ENCODE data around the gene PLEKHN1.

The PLEKHN1 gene

DNA sequence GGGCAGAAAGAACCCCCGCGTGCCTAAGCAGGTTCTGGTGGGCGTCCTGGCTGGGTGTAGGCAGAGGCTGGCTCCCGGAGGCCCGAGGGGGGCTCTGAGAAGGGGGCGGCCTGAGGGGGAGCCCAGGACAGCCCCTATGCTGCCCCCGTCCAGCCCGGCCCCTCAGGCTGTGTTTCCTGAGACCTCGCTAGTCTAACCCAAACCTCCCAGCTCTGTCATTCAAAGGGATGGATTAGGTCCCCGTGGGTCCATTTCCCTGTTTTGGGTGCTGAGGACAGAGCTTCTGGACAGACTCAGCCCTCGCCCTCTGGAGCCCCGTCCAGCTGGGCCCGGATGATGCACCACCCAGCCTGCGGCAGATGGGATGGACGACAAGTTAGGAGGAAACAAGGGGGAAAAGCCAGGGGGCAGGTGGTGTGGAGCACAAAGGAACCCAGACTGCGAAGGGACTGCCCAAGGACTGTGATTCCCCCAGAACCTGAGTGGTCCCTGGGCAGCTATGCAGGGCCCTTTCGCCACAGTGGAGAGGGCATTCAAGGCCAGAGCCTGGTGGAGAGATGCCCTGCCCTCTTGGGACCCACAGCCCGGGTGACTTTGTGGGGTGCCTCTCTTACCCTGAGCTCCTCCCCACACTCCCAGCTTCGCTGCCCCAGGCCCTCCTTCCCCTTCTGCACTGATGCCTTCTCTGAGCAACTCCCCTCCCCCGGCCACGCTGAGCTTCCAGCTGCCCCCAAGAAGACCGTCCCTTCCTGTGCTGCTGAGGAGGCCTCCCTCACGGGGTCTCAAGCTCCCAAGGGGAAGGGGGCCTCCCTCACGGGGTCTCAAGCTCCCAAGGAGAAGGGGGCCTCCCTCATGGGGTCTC, 30.8 kb downstream of the PLEKHN1 start:
- peaks cover 22% of the 10 kb centered on the region for H3K4me1 Mint-ChIP-seq
- H3K36me3 Mint-ChIP-seq, result no peaks in the 10 kb centered on the region
- no peaks in the 10 kb centered on the region for H3K9me3 Mint-ChIP-seq
- H3K4me3 Mint-ChIP-seq, result peak overlapping the region; percentile 10
- H3K27ac Mint-ChIP-seq, result no peak overlapping the region
- ATAC-seq (no peak), DNase-seq (ENCODE audit: low spot score in 2 of 2) (no peak)

- DNase-seq (ENCODE audit: low spot score in 2 of 2) (no peak), ATAC-seq (no peak)
- no peaks in the 10 kb centered on the region for H3K36me3 Mint-ChIP-seq
- no peak overlapping the region for H3K27ac Mint-ChIP-seq
- peaks cover 17% of the 10 kb centered on the region for H3K4me1 Mint-ChIP-seq
- peak overlapping the region; percentile 10 for H3K4me3 Mint-ChIP-seq
- H3K9me3 Mint-ChIP-seq, result no peaks in the 10 kb centered on the region
These were observed 31.4 kb downstream of the PLEKHN1 start for GRCh38 chr1:997713-997992.

DNA sequence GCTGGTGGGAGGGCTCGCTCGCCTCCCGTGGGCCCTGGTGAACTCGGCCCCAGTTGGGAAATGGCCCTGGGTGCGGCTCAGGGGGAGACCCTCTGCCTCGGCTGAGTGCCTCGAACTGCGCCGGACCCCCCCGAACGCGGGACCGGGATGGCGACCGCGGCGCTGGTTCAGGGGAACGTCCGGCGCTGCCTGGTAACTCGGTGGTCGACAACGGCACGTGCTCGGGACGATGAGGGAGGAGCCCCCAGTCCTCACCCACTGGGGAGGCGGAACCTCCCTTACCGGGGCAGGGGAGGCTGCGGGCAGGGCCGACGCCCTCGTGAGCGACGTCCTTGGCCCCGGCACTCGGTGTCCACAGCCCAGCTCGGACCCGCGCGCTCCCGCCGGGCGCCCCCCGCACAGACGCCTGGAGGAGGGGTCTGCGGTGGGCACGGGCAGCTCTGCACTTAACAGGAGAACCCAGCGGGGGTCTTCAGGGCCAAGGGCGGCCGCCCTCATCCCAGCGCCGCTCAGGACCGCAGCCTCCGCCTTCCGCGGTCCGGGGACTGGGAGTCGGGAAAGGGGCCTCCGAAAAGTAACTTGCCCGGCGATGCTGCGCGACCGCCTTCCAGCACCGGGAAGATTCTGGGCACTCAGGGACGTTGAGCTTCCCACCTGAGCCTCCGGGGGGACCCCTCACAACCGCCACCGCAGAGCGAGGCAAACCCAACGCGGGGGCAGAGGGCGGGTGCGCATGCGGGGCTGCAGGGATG, 31.9 kb downstream of the PLEKHN1 start:
- Mint-ChIP-seq H3K9me3 (no peaks in the 10 kb centered on the region), H3K36me3 (no peaks in the 10 kb centered on the region), H3K27ac (no peak overlapping the region), H3K4me3 (peak overlapping the region; percentile 60), H3K4me1 (peaks cover 15% of the 10 kb centered on the region)
- no peak for DNase-seq (ENCODE audit: low spot score in 2 of 2)
- no peak for ATAC-seq

DNA sequence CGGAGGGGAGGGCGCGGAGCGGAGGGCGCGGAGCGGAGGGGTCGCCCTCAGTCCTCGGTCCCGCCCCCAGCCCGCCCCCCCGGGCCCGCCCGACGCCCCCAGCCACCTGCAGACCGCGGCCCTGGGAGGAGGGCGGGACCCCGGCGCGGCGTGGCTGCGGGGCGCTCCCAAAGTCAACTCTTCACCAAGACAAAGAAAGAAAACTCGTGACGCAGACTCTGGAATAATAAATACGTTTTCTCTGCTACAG, 32.4 kb downstream of the PLEKHN1 start:
- Mint-ChIP-seq H3K4me1 (peaks cover 15% of the 10 kb centered on the region), H3K27ac (no peak overlapping the region), H3K4me3 (peak overlapping the region; percentile 60), H3K36me3 (no peaks in the 10 kb centered on the region), H3K9me3 (no peaks in the 10 kb centered on the region)
- DNase-seq (ENCODE audit: low spot score in 2 of 2), result no peak
- no peak for ATAC-seq

DNA sequence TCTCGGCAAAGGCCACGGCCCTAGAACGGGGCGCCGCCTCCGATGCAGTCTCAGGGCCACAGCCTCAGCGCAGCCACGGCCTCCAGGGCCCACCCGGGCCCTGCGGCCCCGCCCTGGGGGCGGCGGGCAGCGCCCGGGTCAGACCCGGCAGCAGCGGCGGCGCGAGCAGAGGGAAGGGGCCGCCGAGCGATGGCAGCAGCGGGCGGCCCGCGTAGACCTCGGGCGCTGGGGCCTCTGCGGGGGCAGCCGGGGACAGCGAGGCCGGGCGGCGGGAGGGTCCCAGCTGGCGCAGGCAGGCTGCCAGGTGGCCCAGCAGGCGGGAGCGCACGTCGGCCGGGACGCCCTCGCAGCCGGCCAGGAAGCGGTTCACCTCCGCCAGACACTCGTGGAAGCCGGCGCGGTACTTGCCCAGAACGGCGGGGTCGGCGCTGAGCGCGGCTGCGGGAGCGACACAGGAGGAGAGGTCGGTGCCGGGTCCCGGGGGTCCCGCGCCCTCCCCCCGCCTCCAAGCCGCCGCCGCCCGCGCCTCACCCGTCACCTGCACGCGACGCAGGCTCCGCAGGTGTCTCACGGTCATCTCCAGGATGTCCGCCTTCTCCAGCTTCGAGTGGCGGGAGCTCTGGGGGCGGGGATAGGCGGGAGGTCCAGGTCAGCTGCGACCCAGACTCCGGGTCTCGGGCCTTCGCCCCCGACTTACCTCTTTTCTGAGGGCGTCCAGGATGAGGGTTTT, 32.9 kb downstream of the PLEKHN1 start:
- ATAC-seq, result peak; percentile 19
- Mint-ChIP-seq H3K36me3 (no peaks in the 10 kb centered on the region), H3K4me3 (peak overlapping the region; percentile 60), H3K9me3 (no peaks in the 10 kb centered on the region), H3K27ac (no peak overlapping the region), H3K4me1 (peaks cover 15% of the 10 kb centered on the region)
- DNase-seq (ENCODE audit: low spot score in 2 of 2), result no peak

- Mint-ChIP-seq H3K9me3 (no peaks in the 10 kb centered on the region), H3K27ac (peak within 1 kb of the TSS; percentile 60), H3K4me3 (peak within 1 kb of the TSS; percentile 60), H3K4me1 (peaks cover 21% of the 10 kb centered on the region), H3K36me3 (no peaks in the 10 kb centered on the region)
- DNase-seq (ENCODE audit: low spot score in 2 of 2) (peak in 1 of 2 donors; percentile 73), ATAC-seq (peak; percentile 57)
These were observed 33.6 kb downstream of the PLEKHN1 start, which contains the start of gene HES4 for GRCh38 chr1:999725-1000356. Gene HES4 (minus strand): TSS chr1:1000097. CDS start chr1:999973, 124 bp downstream.

DNA sequence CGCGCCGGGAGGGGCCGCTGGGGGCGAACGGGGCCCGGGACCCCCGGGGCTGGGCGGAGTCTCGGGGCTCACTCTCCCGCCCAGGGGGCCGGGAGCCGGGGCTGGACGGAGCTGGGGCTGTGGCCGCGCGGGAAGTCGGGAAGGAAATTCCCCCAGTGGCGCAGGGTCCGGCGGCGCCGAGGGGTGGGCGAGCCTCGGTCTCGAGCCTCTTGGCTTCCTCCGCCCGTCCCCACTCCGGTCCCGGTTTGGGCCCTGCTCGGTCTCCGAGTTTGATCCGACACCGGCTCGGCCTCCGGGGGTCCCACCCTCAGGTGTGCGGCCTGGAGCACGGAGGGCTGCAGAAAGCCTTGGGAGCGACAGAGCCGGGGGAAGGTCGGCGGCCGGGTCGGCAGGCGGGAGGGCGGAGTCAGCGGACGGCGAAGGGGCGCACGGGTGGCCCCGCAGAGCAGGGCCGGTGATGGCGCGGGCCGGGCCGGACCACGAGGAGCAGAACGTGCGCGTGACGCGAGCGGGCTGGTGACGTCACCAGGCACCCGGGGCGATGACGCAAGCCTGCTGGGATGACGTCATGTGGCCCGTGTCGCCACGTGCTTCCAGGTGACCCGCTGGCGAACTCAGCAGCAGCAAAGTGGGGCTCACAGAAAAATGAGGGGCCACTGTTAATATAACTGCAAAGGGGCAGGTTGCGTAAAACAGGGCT, 34.2 kb downstream of the PLEKHN1 start:
- Mint-ChIP-seq H3K4me1 (peaks cover 26% of the 10 kb centered on the region), H3K36me3 (no peaks in the 10 kb centered on the region), H3K9me3 (no peaks in the 10 kb centered on the region), H3K4me3 (peak overlapping the region; percentile 60), H3K27ac (peak overlapping the region; percentile 60)
- DNase-seq (ENCODE audit: low spot score in 2 of 2), result peak in 1 of 2 donors; percentile 54
- peak; percentile 9 for ATAC-seq

DNA sequence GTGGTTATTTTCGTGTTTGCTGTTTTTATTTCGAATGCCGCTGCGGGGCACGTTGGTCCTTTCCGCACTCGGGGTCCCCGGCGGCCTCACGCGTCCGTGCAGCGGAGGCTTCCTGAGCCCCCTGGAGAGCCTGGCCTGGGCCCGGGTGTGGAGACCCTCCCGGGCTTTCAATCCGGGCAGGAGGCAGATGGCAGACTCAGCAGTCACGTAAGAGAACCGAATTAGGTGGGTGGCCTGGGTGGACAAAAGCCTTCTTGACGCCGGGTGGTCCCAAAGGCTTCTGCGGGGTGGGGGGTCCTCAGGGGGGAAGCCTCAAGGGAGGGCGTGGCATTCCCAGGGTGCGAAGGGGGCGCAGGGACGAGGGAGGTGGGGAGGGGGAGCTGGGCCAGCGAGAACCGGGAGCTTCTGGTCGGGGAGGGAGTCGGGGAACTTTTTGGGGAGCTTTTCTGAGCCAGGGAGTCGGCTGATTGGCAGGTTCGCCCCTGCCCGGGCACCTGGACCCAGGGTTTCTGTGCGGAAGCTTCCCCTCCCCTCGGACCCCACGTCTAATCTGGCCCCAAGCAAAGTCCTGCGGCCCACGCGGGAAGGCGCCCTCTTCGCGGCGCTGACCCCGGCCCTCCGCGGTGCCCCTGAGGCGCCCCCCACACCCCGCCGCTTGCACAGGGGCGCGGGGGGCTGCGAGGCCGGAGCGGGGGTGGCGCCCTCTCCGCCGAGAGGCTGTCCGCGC, 34.9 kb downstream of the PLEKHN1 start:
- H3K36me3 Mint-ChIP-seq, result no peaks in the 10 kb centered on the region
- peak overlapping the region; percentile 60 for H3K27ac Mint-ChIP-seq
- ATAC-seq, result no peak
- H3K4me3 Mint-ChIP-seq, result peak overlapping the region; percentile 60
- no peaks in the 10 kb centered on the region for H3K9me3 Mint-ChIP-seq
- DNase-seq (ENCODE audit: low spot score in 2 of 2), result no peak
- H3K4me1 Mint-ChIP-seq, result peaks cover 20% of the 10 kb centered on the region

GRCh38 chr1:1003618-1004419, 37.5 kb downstream of the PLEKHN1 start:
- Mint-ChIP-seq H3K36me3 (no peaks in the 10 kb centered on the region), H3K27ac (no peak overlapping the region), H3K4me3 (no peak overlapping the region), H3K4me1 (peaks cover 21% of the 10 kb centered on the region), H3K9me3 (no peaks in the 10 kb centered on the region)
- ATAC-seq (no peak), DNase-seq (ENCODE audit: low spot score in 2 of 2) (no peak)

DNA sequence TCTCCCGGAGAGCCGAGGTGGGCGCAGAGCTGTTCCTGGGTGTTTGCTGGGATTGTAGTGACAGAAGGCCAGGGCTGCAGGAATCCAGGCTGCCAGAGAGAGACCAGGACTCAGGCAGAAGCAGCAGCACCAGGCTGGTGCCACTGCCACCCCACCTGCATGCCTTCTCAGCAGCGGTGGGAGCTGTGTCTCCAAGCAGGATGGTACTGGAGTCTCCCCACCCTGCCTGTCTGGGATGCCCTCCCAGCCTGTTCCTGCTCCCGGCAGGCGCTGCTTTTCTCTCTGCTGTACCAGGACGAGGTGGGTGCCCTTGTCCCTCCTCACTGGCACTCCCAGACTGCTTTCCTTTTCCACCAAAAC, 38.1 kb downstream of the PLEKHN1 start:
- DNase-seq (ENCODE audit: low spot score in 2 of 2), result no peak

DNA sequence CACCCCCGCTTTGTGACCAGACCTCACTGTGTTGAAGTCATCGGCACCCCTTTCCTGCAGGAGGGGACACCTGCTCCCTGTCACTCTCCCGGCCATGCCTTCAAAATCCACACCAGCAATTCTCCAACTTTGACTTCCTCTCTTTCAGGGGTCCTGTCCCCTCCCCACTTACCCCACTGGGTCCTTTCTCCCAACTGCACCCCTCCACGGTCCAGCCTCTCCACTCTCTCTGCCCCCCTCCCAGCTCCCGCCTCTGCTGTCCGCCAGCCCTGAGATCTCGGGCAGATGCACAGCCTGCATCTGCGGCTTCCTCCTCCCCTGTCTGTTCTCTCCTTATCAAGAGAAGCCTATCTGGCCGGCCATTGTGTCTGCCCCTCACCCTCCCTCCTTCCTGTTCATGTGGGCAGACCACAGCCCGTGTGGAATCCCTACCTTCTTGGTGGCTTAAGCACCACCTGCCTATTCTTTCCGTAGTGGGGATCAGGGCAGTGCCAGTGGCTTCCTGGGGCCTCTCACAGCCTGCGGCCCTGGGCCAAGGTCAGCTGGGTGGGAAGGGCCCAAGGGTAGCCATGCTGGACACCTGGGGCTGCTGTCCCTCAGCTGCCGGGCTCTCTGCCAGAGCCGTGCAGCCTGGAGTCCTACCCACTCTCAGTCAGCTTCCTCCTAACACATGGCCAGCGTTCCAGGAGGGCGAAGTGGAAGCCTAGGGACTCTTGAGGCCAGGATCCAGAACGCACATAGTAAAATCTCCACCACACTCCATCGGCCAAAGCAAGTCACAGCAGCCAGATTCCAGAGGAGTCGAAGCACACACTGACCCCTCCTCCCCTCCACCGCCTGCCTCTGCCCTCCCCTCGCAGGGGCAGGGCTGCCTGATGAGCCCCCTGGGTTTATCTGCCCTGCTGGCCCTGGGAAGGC, 38.8 kb downstream of the PLEKHN1 start:
- H3K4me3 Mint-ChIP-seq, result no peak overlapping the region
- no peaks in the 10 kb centered on the region for H3K36me3 Mint-ChIP-seq
- H3K9me3 Mint-ChIP-seq, result peaks cover 2% of the 10 kb centered on the region
- H3K4me1 Mint-ChIP-seq, result peaks cover 27% of the 10 kb centered on the region
- H3K27ac Mint-ChIP-seq, result peak overlapping the region; percentile 81
- ATAC-seq, result no peak
- DNase-seq (ENCODE audit: low spot score in 2 of 2), result no peak

More for the DNA sequence above, 38.1 kb downstream of the PLEKHN1 start:
- Mint-ChIP-seq H3K36me3 (no peaks in the 10 kb centered on the region), H3K9me3 (peaks cover 2% of the 10 kb centered on the region), H3K4me1 (peaks cover 26% of the 10 kb centered on the region), H3K4me3 (no peak overlapping the region), H3K27ac (peak overlapping the region; percentile 81)
- no peak for ATAC-seq

DNA sequence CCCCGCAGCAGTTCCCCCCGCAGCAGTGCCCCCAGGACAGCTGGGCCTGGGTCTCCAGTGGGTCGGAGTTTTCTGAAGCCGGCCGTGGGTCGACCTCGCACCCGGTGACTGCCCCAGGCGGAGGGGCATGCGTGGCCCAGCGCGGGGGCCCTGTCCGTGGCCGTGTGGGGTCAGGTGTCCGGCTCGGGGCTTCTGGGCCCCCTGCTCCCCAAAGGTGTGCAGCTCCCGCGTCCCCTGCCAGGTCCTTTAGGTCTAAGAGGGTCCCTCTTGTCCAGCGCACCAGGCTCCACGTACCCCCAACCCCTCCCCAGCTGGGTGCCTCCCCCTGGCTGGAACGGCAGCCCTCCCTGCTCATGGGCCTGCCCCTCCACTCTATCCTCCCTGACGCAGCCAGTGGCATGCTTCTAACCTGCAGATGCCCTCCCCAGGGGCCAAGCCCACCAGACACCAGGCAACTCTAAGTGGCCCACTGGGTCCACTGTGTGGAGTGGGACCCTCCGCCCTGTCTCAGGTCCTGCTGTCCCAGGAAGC, 39.6 kb downstream of the PLEKHN1 start:
- Mint-ChIP-seq H3K4me1 (peaks cover 23% of the 10 kb centered on the region), H3K4me3 (no peak overlapping the region), H3K27ac (no peak overlapping the region), H3K36me3 (no peaks in the 10 kb centered on the region), H3K9me3 (peaks cover 2% of the 10 kb centered on the region)
- no peak for ATAC-seq
- no peak for DNase-seq (ENCODE audit: low spot score in 2 of 2)
